Measurements from ENCODE around the gene CPLANE1. TPM values are rescaled to one million over a fixed set of nuclear protein-coding genes. Genes with fewer than 3 reads are reported as not detected.

The CPLANE1 gene
- total RNA-seq, 1 donor from 2014 or later = 21.8 TPM

DNA sequence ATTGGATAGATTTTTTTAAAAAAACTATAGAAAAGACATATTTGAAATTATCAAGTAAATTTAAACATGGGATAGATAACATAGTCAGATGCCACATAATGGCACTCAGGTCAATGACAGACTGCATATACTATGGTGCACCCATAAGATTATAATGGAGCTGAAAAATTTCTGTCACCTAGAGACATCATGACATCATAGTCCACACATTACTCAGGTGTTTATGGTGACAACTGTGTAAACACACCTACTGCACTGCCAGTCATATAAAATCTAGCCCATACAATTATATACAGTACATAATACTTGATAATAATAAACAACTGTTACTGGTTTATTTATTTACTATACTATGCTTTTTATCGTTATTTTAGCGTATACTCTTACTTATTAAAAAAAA is 58.6 kb downstream of the CPLANE1 start:
- H3K79me2 ChIP-seq (ENCODE audit: insufficient read depth, low read length) = no peaks in the 10 kb centered on the region
- no peak overlapping the region for H3K4me3 ChIP-seq (ENCODE audit: insufficient read depth, low read depth, low read length)
- H3K27me3 ChIP-seq (ENCODE audit: insufficient read depth, low read length) = no peaks in the 10 kb centered on the region
- no peak overlapping the region for H2AFZ ChIP-seq (ENCODE audit: low read depth, low read length)
- H3K27ac Mint-ChIP-seq (ENCODE audit: unreplicated experiment) = no peak overlapping the region
- peaks cover 22% of the 10 kb centered on the region for H3K36me3 ChIP-seq (ENCODE audit: insufficient read depth, low read length)
- FAIRE-seq = no peak
- H3K27ac ChIP-seq (ENCODE audit: low read depth, low read length) = no peak overlapping the region
- no peak overlapping the region for H3K4me3 Mint-ChIP-seq (ENCODE audit: unreplicated experiment)
- no peaks in the 10 kb centered on the region for H3K9me3 Mint-ChIP-seq (ENCODE audit: unreplicated experiment)
- DNase-seq (ENCODE audit: low read depth) = no peak
- no peaks in the 10 kb centered on the region for H3K4me1 Mint-ChIP-seq (ENCODE audit: low read depth, unreplicated experiment)
- H3K4me1 ChIP-seq (ENCODE audit: insufficient read depth, low read length) = no peaks in the 10 kb centered on the region
- peaks cover 5% of the 10 kb centered on the region for H3K36me3 Mint-ChIP-seq (ENCODE audit: low read depth, unreplicated experiment)
- H3K27me3 Mint-ChIP-seq (ENCODE audit: low read depth, unreplicated experiment) = no peaks in the 10 kb centered on the region
- H4K20me1 ChIP-seq (ENCODE audit: insufficient read depth, low read length) = no peaks in the 10 kb centered on the region
- no peak overlapping the region for H3K4me2 ChIP-seq (ENCODE audit: low read length)
- no peak for TF ChIP-seq EZH2 (IDR thresholded peaks at IDR 0.05; ENCODE audit: insufficient read depth, low read length)
- H3K9me3 ChIP-seq (ENCODE audit: insufficient read depth, low read depth, low read length) = no peaks in the 10 kb centered on the region
- no peak overlapping the region for H3K9ac ChIP-seq (ENCODE audit: low read length)

DNA sequence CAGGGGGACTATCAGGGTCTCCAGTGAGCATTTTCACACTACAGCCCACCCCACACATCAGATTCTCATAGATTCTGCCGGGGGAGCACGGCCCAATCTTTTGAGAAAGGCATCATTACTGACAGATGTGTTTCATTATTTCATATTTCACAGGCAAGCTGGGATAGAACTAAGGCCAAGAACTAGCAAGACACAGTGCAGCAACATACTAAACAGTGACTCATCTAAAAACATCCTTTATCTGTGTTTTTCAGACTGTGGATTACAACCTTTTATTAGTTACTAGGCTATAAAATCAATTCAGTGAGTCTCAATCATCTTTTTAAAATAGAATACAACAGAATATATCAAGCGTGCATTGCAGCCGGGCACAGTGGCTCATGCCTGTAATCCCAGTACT is 59.8 kb downstream of the CPLANE1 start:
- no peaks in the 10 kb centered on the region for H3K4me1 ChIP-seq (ENCODE audit: insufficient read depth, low read length)
- no peak overlapping the region for H3K27ac ChIP-seq (ENCODE audit: low read depth, low read length)
- no peak for DNase-seq (ENCODE audit: low read depth)
- H3K4me2 ChIP-seq (ENCODE audit: low read length) = no peak overlapping the region
- TF ChIP-seq, protein P1, sequence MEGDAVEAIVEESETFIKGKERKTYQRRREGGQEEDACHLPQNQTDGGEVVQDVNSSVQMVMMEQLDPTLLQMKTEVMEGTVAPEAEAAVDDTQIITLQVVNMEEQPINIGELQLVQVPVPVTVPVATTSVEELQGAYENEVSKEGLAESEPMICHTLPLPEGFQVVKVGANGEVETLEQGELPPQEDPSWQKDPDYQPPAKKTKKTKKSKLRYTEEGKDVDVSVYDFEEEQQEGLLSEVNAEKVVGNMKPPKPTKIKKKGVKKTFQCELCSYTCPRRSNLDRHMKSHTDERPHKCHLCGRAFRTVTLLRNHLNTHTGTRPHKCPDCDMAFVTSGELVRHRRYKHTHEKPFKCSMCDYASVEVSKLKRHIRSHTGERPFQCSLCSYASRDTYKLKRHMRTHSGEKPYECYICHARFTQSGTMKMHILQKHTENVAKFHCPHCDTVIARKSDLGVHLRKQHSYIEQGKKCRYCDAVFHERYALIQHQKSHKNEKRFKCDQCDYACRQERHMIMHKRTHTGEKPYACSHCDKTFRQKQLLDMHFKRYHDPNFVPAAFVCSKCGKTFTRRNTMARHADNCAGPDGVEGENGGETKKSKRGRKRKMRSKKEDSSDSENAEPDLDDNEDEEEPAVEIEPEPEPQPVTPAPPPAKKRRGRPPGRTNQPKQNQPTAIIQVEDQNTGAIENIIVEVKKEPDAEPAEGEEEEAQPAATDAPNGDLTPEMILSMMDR (IDR thresholded peaks at IDR 0.05; ENCODE audit: insufficient read depth, low read depth, low read length) = no peak
- TF ChIP-seq EZH2 (IDR thresholded peaks at IDR 0.05; ENCODE audit: insufficient read depth, low read length) = no peak
- H3K9me3 ChIP-seq (ENCODE audit: insufficient read depth, low read depth, low read length) = no peaks in the 10 kb centered on the region
- peaks cover 26% of the 10 kb centered on the region for H3K36me3 ChIP-seq (ENCODE audit: insufficient read depth, low read length)
- no peaks in the 10 kb centered on the region for H3K27me3 ChIP-seq (ENCODE audit: insufficient read depth, low read length)
- H3K4me1 Mint-ChIP-seq (ENCODE audit: low read depth, unreplicated experiment) = no peaks in the 10 kb centered on the region
- no peaks in the 10 kb centered on the region for H4K20me1 ChIP-seq (ENCODE audit: insufficient read depth, low read length)
- H3K79me2 ChIP-seq (ENCODE audit: insufficient read depth, low read length) = no peaks in the 10 kb centered on the region
- no peaks in the 10 kb centered on the region for H3K9me3 Mint-ChIP-seq (ENCODE audit: unreplicated experiment)
- no peak overlapping the region for H3K9ac ChIP-seq (ENCODE audit: low read length)
- no peak overlapping the region for H3K27ac Mint-ChIP-seq (ENCODE audit: unreplicated experiment)
- no peak overlapping the region for H2AFZ ChIP-seq (ENCODE audit: low read depth, low read length)
- FAIRE-seq = no peak
- H3K27me3 Mint-ChIP-seq (ENCODE audit: low read depth, unreplicated experiment) = no peaks in the 10 kb centered on the region
- no peak overlapping the region for H3K4me3 ChIP-seq (ENCODE audit: insufficient read depth, low read depth, low read length)
- no peak overlapping the region for H3K4me3 Mint-ChIP-seq (ENCODE audit: unreplicated experiment)
- peaks cover 4% of the 10 kb centered on the region for H3K36me3 Mint-ChIP-seq (ENCODE audit: low read depth, unreplicated experiment)

DNA sequence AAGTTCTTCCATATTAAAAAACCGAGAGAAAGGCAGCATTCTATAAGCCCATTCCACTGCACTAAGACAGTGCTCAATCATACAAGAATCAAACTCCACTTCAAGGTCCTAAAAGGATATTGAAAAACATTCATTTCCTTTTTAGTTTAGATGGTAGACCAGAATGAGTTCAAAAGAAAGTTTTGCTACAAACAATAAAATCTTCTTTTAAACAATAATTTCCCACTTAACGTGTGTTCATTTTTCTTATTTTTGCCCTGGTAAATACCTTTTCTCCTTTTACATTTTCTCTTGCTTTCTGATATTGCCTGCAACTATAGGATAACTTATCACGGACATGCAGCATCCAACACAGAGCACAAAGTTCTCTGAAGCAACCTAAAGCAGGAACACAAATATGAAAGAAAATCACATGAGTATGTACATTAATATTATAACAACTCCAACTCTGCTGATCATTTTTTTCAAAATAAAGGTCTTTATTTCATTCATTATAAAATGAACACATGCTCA is 61.7 kb downstream of the CPLANE1 start:
- H4K20me1 ChIP-seq (ENCODE audit: insufficient read depth, low read length) = no peaks in the 10 kb centered on the region
- peaks cover 33% of the 10 kb centered on the region for H3K36me3 ChIP-seq (ENCODE audit: insufficient read depth, low read length)
- no peak for FAIRE-seq
- H3K4me3 ChIP-seq (ENCODE audit: insufficient read depth, low read depth, low read length) = no peak overlapping the region
- H3K9me3 ChIP-seq (ENCODE audit: insufficient read depth, low read depth, low read length) = no peaks in the 10 kb centered on the region
- Mint-ChIP-seq H3K4me3 (ENCODE audit: unreplicated experiment) (no peak overlapping the region), H3K36me3 (ENCODE audit: low read depth, unreplicated experiment) (peaks cover 3% of the 10 kb centered on the region), H3K9me3 (ENCODE audit: unreplicated experiment) (no peaks in the 10 kb centered on the region), H3K27ac (ENCODE audit: unreplicated experiment) (no peak overlapping the region), H3K27me3 (ENCODE audit: low read depth, unreplicated experiment) (no peaks in the 10 kb centered on the region), H3K4me1 (ENCODE audit: low read depth, unreplicated experiment) (no peaks in the 10 kb centered on the region)
- no peak overlapping the region for H3K9ac ChIP-seq (ENCODE audit: low read length)
- TF ChIP-seq, protein P1 (IDR thresholded peaks at IDR 0.05; ENCODE audit: insufficient read depth, low read depth, low read length) = no peak
- no peak for TF ChIP-seq EZH2 (IDR thresholded peaks at IDR 0.05; ENCODE audit: insufficient read depth, low read length)
- no peak overlapping the region for H3K27ac ChIP-seq (ENCODE audit: low read depth, low read length)
- H3K27me3 ChIP-seq (ENCODE audit: insufficient read depth, low read length) = no peaks in the 10 kb centered on the region
- no peak for DNase-seq (ENCODE audit: low read depth)
- H3K79me2 ChIP-seq (ENCODE audit: insufficient read depth, low read length) = no peaks in the 10 kb centered on the region
- H3K4me1 ChIP-seq (ENCODE audit: insufficient read depth, low read length) = no peaks in the 10 kb centered on the region
- H2AFZ ChIP-seq (ENCODE audit: low read depth, low read length) = no peak overlapping the region
- H3K4me2 ChIP-seq (ENCODE audit: low read length) = no peak overlapping the region

Data from astrocyte (in vitro differentiated cells and primary cell).